Spleen (tissue), 11 donors: ENCODE results near the gene GARIN5B. TPM values are rescaled to one million over a fixed set of nuclear protein-coding genes. Genes with fewer than 3 reads are reported as not detected.

ENCODE experiments used
- DNase-seq: peaks from one replicate; pipeline ENCODE4 v3.0.0-alpha.2; 2020
- H3K27ac ChIP-seq, 8 donors: fragments of 200-600 bp; sonication (generic) in 7 of 8; 1 replicate in 4 of 8; 2 replicates in 4 of 8; pipeline versions ENCODE4 v1.5.0 to v1.8.0; 2016 to 2021; ENCODE audit warnings: inconsistent platforms in 4 of 8, mild to moderate bottlenecking in 4 of 8, moderate library complexity in 1 of 8
- H3K27me3 ChIP-seq, 7 donors: fragments of 200-600 bp; sonication (generic) in 6 of 7; replicated peaks in 1 of 7; 1 replicate in 4 of 7; 2 replicates in 3 of 7; pipeline versions ENCODE4 v1.5.0 to v1.8.0; 2016 to 2021; ENCODE audit warnings: inconsistent platforms in 3 of 7, mild to moderate bottlenecking in 1 of 7
- H3K36me3 ChIP-seq, 6 donors: fragments of 200-600 bp; sonication (generic) in 5 of 6; 1 replicate in 4 of 6; 2 replicates in 2 of 6; pipeline versions ENCODE4 v1.5.0 to v1.8.0; 2016 to 2021; ENCODE audit warnings: inconsistent platforms in 2 of 6
- H3K4me1 ChIP-seq, 6 donors: fragments of 200-600 bp; sonication (generic) in 5 of 6; 1 replicate in 3 of 6; 2 replicates in 3 of 6; pipeline versions ENCODE4 v1.5.0 to v1.8.0; 2016 to 2021; ENCODE audit warnings: inconsistent platforms in 3 of 6
- H3K4me3 ChIP-seq, 8 donors: fragments of 200-600 bp; sonication (generic) in 7 of 8; 1 replicate in 4 of 8; 2 replicates in 4 of 8; pipeline versions ENCODE4 v1.5.0 to v1.8.0; 2016 to 2021; ENCODE audit warnings: inconsistent platforms in 4 of 8, mild to moderate bottlenecking in 4 of 8, moderate library complexity in 2 of 8
- H3K9me3 ChIP-seq, 8 donors: fragments of 200-600 bp; sonication (generic) in 7 of 8; 1 replicate in 4 of 8; 2 replicates in 4 of 8; pipeline versions ENCODE4 v1.5.0 to v1.8.0; 2016 to 2021; ENCODE audit warnings: inconsistent platforms in 4 of 8
- POLR2A ChIP-seq, 3 donors: fragments of 450-650 bp; IDR thresholded peaks; one replicate each; pipeline ENCODE4 v1.5.1; 2017; ENCODE audit warnings: antibody characterized with exemption in 3 of 3, mild to moderate bottlenecking in 1 of 3
- POLR2AphosphoS5 ChIP-seq, 3 donors: sonication (generic); formaldehyde crosslinking; IDR thresholded peaks; one replicate each; pipeline ENCODE4 v1.5.1; 2017; ENCODE audit warnings: antibody characterized with exemption in 3 of 3
- WGBS, 5 donors: extraction: QIAGEN DNeasy Blood & Tissue Kit in 3 of 5; methylation state at CpG; one replicate each; pipeline versions ENCODE4 v1.1.5 to v1.1.7; 2013 to 2018; 5-methylcytosine and 5-hydroxymethylcytosine counted together
- intact Hi-C: fragments of 100-400 bp; cut with DNase I; formaldehyde crosslinking; loops from one replicate; pipeline ENCODE4 v1.15.0; 2023; ENCODE audit warnings: low total_unique reads
- polyA plus RNA-seq, 3 donors: library from polyadenylated mRNA; stranded (reverse); fragments of 200-250 nt; gene quantifications; one replicate each; pipeline ENCODE4 v1.2.1, GENCODE V29; 2013
- total RNA-seq, 7 donors: library from RNA; depleted of rRNA in 3 of 7; stranded (reverse); fragments of >200 nt in 3 of 7; fragmentation: NEBNext Ultra II Directional in 4 of 7; extraction: Animal tissue kit (Norgen Biotek cat#: 25700) in 4 of 7; gene quantifications; one replicate each; pipeline versions ENCODE4 v1.1.0 to v1.2.1, GENCODE V29; 2016 to 2021
- TF ChIP-seq, protein P1 (sequence below), 11 experiments: fragments of 200-600 bp in 7 of 11; fragments of 450-650 bp in 4 of 11; sonication (generic) in 4 of 11; IDR thresholded peaks in 8 of 11; conservative IDR thresholded peaks in 3 of 11; 1 replicate in 7 of 11; 2 replicates in 4 of 11; pipeline versions ENCODE4 v1.4.0 to v1.8.0; 2016 to 2021; ENCODE audit warnings: antibody characterized with exemption in 11 of 11, inconsistent platforms in 4 of 11, mild to moderate bottlenecking in 1 of 11
- donor health status: healthy with polysubstance abuse.
- donor health status: DM: no; HTN: no; CAD: no; lungs with moderate emphysema.
- donor health status: DM: no; HTN: no; CAD: no.
- donor health status: Bipolar disorder and iron deficiency.
- donor health status: healthy.
- donor health status: DM: no; HTN: no; CAD: no.
- donor health status: DM: yes; HTN: yes; CAD: no.

The GARIN5B gene
- total and polyA plus RNA-seq, 10 donors, result not detected

DNA sequence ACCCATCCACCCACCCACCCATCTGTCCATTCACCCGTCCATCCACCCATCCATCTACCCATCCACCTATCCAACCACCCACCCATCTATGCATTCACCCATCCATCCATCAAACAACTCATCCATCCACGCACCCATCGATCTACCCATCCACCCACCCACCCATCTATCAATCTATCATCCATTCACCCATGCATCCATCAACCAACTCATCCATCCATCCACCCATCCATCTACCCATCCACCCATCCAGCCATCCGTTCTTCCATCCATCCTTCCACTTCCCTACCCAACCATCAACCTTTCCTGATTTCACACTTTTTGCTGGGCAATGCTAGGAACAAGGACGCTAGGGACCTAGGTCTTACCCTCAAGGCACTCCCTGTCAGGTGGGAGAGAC lies 19.0 kb upstream of the GARIN5B start:
- 96 to 99% (median 98%) methylated on average over 5 of the region's 5 CpGs for WGBS, 5 donors
- intact Hi-C loops, result no loop called here
- Histone ChIP-seq H3K4me3 (no peak overlapping the region), H3K27me3 (peaks cover 0 to 11% (median 6%) of the 10 kb centered on the region in 7 donors), H3K9me3 (no peaks in the 10 kb centered on the region), H3K4me1 (peaks cover 18 to 34% (median 27%) of the 10 kb centered on the region in 6 donors), H3K36me3 (peaks cover 0 to 5% (median 2%) of the 10 kb centered on the region in 6 donors), H3K27ac (no peak overlapping the region)
- TF ChIP-seq POLR2AphosphoS5 (IDR thresholded peaks at IDR 0.05), result no peak
- TF ChIP-seq, protein P1, sequence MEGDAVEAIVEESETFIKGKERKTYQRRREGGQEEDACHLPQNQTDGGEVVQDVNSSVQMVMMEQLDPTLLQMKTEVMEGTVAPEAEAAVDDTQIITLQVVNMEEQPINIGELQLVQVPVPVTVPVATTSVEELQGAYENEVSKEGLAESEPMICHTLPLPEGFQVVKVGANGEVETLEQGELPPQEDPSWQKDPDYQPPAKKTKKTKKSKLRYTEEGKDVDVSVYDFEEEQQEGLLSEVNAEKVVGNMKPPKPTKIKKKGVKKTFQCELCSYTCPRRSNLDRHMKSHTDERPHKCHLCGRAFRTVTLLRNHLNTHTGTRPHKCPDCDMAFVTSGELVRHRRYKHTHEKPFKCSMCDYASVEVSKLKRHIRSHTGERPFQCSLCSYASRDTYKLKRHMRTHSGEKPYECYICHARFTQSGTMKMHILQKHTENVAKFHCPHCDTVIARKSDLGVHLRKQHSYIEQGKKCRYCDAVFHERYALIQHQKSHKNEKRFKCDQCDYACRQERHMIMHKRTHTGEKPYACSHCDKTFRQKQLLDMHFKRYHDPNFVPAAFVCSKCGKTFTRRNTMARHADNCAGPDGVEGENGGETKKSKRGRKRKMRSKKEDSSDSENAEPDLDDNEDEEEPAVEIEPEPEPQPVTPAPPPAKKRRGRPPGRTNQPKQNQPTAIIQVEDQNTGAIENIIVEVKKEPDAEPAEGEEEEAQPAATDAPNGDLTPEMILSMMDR (IDR thresholded peaks at IDR 0.05 in 8 of 11, conservative IDR thresholded peaks at IDR 0.05 in 3 of 11), result no peak
- no peak for DNase-seq

DNA sequence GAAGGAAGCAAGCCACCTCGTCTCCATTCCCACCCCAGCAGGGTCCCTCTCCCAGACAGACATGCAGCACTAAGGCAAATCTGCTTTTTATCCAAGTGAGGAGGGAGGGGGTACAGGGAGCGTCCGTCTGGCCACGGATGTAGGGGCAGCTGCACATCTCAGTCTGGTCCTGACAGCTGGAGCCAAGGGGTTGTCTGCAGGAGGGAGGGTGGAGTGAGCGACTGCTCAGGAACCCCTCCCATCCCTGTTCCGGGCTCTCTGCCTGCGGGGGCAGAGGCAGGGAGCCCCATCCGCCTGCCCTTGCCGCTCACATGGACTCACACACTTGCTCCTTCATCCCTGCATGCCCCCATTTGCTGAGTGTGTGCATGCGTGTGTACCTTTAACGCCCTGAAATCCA lies 16.1 kb upstream of the GARIN5B start:
- Histone ChIP-seq H3K9me3 (no peaks in the 10 kb centered on the region), H3K4me3 (no peak overlapping the region), H3K36me3 (no peaks in the 10 kb centered on the region), H3K27me3 (peaks cover 0 to 39% (median 22%) of the 10 kb centered on the region in 7 donors), H3K4me1 (peaks cover 6 to 19% (median 10%) of the 10 kb centered on the region in 6 donors), H3K27ac (no peak overlapping the region)
- intact Hi-C loops, result no loop called here
- 59 to 79% (median 73%) methylated on average over 6 to 11 of the region's 11 CpGs for WGBS, 5 donors
- DNase-seq, result no peak
- TF ChIP-seq, protein P1 (IDR thresholded peaks at IDR 0.05 in 8 of 11, conservative IDR thresholded peaks at IDR 0.05 in 3 of 11), result no peak

GRCh38 chr19:55377356-55378131 lies 14.5 kb upstream of the GARIN5B start:
- Histone ChIP-seq H3K27me3 (peaks cover 0 to 55% (median 33%) of the 10 kb centered on the region in 7 donors), H3K27ac (no peak overlapping the region), H3K4me3 (no peak overlapping the region), H3K36me3 (no peaks in the 10 kb centered on the region), H3K9me3 (no peaks in the 10 kb centered on the region), H3K4me1 (peaks cover 0 to 13% (median 3%) of the 10 kb centered on the region in 6 donors)
- WGBS, 5 donors, result 36 to 43% (median 38%) methylated on average over 26 to 43 of the region's 43 CpGs
- intact Hi-C loops, result no loop called here
- no peak for DNase-seq
- TF ChIP-seq POLR2A (IDR thresholded peaks at IDR 0.05), result no peak

GRCh38 chr19:55376241-55376933 lies 13.3 kb upstream of the GARIN5B start, which contains the start of gene TMEM190:
TSS of gene TMEM190 (plus strand) at chr19:55376826. CDS start at chr19:55376854, 28 bp downstream.
- H3K27me3 ChIP-seq, result peaks cover 2 to 67% (median 45%) of the 10 kb centered on the region in 7 donors

More at GRCh38 chr19:55376241-55376933, 13.3 kb upstream of the GARIN5B start, which contains the start of gene TMEM190:
- H3K4me1 ChIP-seq, result peaks cover 0 to 10% (median 2%) of the 10 kb centered on the region in 6 donors
- TF ChIP-seq POLR2A (IDR thresholded peaks at IDR 0.05) (no peak), POLR2AphosphoS5 (IDR thresholded peaks at IDR 0.05) (peak in 1 of 3 donors; percentile 15)
- no peaks in the 10 kb centered on the region for H3K9me3 ChIP-seq
- no peaks in the 10 kb centered on the region for H3K36me3 ChIP-seq
- no peak for DNase-seq
- H3K27ac ChIP-seq, result no peak within 1 kb of the TSS
- WGBS, 5 donors, result 47 to 62% (median 51%) methylated on average over 17 to 21 of the region's 21 CpGs
- no peak within 1 kb of the TSS for H3K4me3 ChIP-seq
- intact Hi-C loops, result no loop called here
